Hepatocyte (in vitro differentiated cells): ENCODE data around the gene ZNF484.

Experiments used
- CTCF ChIP-seq: fragments of 200-600 bp; sonication (generic); IDR thresholded peaks from 2 replicates; pipeline ENCODE4 v1.5.1; 2016; ENCODE audit warnings: antibody characterized with exemption, mild to moderate bottlenecking; ENCODE audit not compliant: poor library complexity
- EZH2 ChIP-seq: fragments of 200-600 bp; sonication (generic); IDR thresholded peaks from 2 replicates; pipeline ENCODE4 v1.6.1; 2016; ENCODE audit warnings: antibody characterized with exemption, mild to moderate bottlenecking, borderline replicate concordance
- EZH2phosphoT487 ChIP-seq: fragments of 200-600 bp; sonication (generic); IDR thresholded peaks from one replicate; pipeline ENCODE4 v1.6.1; 2018; ENCODE audit warnings: antibody characterized with exemption, mild to moderate bottlenecking, low read depth, moderate library complexity; ENCODE audit not compliant: unreplicated experiment, severe bottlenecking

GRCh38 chr9:92820964-92821363, 56.9 kb downstream of the ZNF484 start:
- TF ChIP-seq CTCF (no peak), EZH2 (no peak), EZH2phosphoT487 (no peak)
